A549 (cell line): ENCODE results near the gene SLC25A5. TPM values are rescaled to one million over a fixed set of nuclear protein-coding genes. Genes with fewer than 3 reads are reported as not detected.
"Not testable (repeated sequence)": the region's sequence is repeated elsewhere in the genome, so short reads cannot be mapped to it uniquely, and the experiment has no call there.

Experiments used
- ATAC-seq, 2 experiments: fragments of 200-7000 bp in 1 of 2; fragments of >200 bp in 1 of 2; cut with Nextera tagmentation in 1 of 2; cut with Tn5 transposase in 1 of 2; 3 replicates each; pipeline versions ENCODE4 v1.8.0 to v1.9.1; 2018 to 2020; ENCODE audit warnings: mild to moderate bottlenecking in 1 of 2, moderate library complexity in 1 of 2
- CTCF ChIA-PET: fragments of 300-600 bp; sonication (Branson Sonifier 250); formaldehyde crosslinking; extraction: SDS; loops from one replicate; lab custom pipeline; 2021; ENCODE audit warnings: antibody characterized with exemption, inconsistent platforms; lab: Yijun Ruan, JAX
- POLR2A ChIA-PET: fragments of 350-600 bp; formaldehyde crosslinking; extraction: SDS; loops from one replicate; lab custom pipeline; 2021; ENCODE audit warnings: antibody characterized with exemption, inconsistent platforms; lab: Yijun Ruan, JAX
- DNase-seq, 2 experiments: peaks; one replicate each; pipeline versions ENCODE4 v3.0.0 to v3.0.0-alpha.2; 2011 to 2016; ENCODE audit warnings: low read depth in 1 of 2, low spot score in 1 of 2
- FAIRE-seq: peaks from 2 replicates; lab custom pipeline; 2011; peaks lifted over from hg19 to GRCh38; lab: Jason Lieb, UNC
- H3K27ac ChIP-seq, 2 experiments: fragments of >200 bp; sonication (Bioruptor Twin); formaldehyde crosslinking; 3 replicates each; pipeline ENCODE4 v1.5.1; 2016 to 2017
- H3K4me1 ChIP-seq: fragments of >200 bp; sonication (Bioruptor Twin); formaldehyde crosslinking; 3 replicates; pipeline ENCODE4 v1.6.1; 2016
- H3K4me2 ChIP-seq: fragments of >200 bp; sonication (Bioruptor Twin); formaldehyde crosslinking; 3 replicates; pipeline ENCODE4 v1.6.1; 2016
- H3K4me3 ChIP-seq: fragments of >200 bp; sonication (Bioruptor Twin); formaldehyde crosslinking; 3 replicates; pipeline ENCODE4 v1.5.1; 2016
- H3K9me3 ChIP-seq: fragments of >200 bp; sonication (Bioruptor Twin); formaldehyde crosslinking; 3 replicates; pipeline ENCODE4 v1.6.1; 2016
- CHD4 ChIP-seq: fragments of 200-600 bp; sonication (generic); IDR thresholded peaks from 2 replicates; pipeline ENCODE4 v1.6.1; 2016; ENCODE audit warnings: antibody characterized with exemption, mild to moderate bottlenecking, borderline replicate concordance
- CTCF ChIP-seq: fragments of >200 bp; sonication (Bioruptor Twin); formaldehyde crosslinking; IDR thresholded peaks from 3 replicates; pipeline ENCODE4 v1.5.1; 2016
- E2F6 ChIP-seq: IDR thresholded peaks from 2 replicates; pipeline ENCODE4 v1.6.1; 2012; ENCODE audit warnings: low read depth, borderline replicate concordance
- EHF ChIP-seq: fragments of 250-450 bp; sonication (Bioruptor Pico); IDR thresholded peaks from 2 replicates; pipeline ENCODE4 v1.5.0; 2020; ENCODE audit warnings: mild to moderate bottlenecking
- FOSB ChIP-seq: fragments of 250-450 bp; sonication (Bioruptor Pico); IDR thresholded peaks from 2 replicates; pipeline ENCODE4 v1.5.0; 2020; ENCODE audit warnings: mild to moderate bottlenecking, moderate library complexity
- FOXS1 ChIP-seq: fragments of 250-450 bp; sonication (Bioruptor Pico); IDR thresholded peaks from 2 replicates; pipeline ENCODE4 v1.5.0; 2020; ENCODE audit warnings: mild to moderate bottlenecking, moderate library complexity
- HES2 ChIP-seq: fragments of >200 bp; sonication (Bioruptor Twin); formaldehyde crosslinking; IDR thresholded peaks from 2 replicates; pipeline ENCODE4 v1.6.1; 2016
- HEYL ChIP-seq: fragments of 250-450 bp; sonication (Bioruptor Pico); IDR thresholded peaks from 2 replicates; pipeline ENCODE4 v1.8.0; 2021; ENCODE audit warnings: mild to moderate bottlenecking, moderate library complexity
- HMGXB4 ChIP-seq: fragments of 250-450 bp; sonication (Bioruptor Pico); IDR thresholded peaks from 2 replicates; pipeline ENCODE4 v1.5.0; 2021; ENCODE audit warnings: mild to moderate bottlenecking, moderate library complexity, borderline replicate concordance
- MAX ChIP-seq: IDR thresholded peaks from 2 replicates; pipeline ENCODE4 v1.6.1; 2012
- MAZ ChIP-seq: fragments of 150-350 bp; IDR thresholded peaks from 2 replicates; pipeline ENCODE4 v1.6.1; 2014; ENCODE audit warnings: antibody characterized with exemption, low read depth, low read length, borderline replicate concordance
- NPAS2 ChIP-seq: fragments of 250-450 bp; sonication (Bioruptor Pico); IDR thresholded peaks from 2 replicates; pipeline ENCODE4 v1.8.0; 2022; ENCODE audit warnings: mild to moderate bottlenecking, moderate library complexity, borderline replicate concordance
- PHF8 ChIP-seq: fragments of 200-600 bp; sonication (generic); IDR thresholded peaks from 2 replicates; pipeline ENCODE4 v1.6.1; 2016; ENCODE audit warnings: low read depth, mild to moderate bottlenecking, antibody characterized with exemption, moderate library complexity, borderline replicate concordance
- POLR2AphosphoS2 ChIP-seq: conservative IDR thresholded peaks from 2 replicates; pipeline ENCODE4 v1.6.1; 2012; ENCODE audit warnings: low read length, improper control_type of control experiment, inconsistent platforms
- REST ChIP-seq: fragments of 200-600 bp; sonication (generic); IDR thresholded peaks from 2 replicates; pipeline ENCODE4 v1.6.1; 2016; ENCODE audit warnings: antibody characterized with exemption, mild to moderate bottlenecking, moderate library complexity
- RFX5 ChIP-seq: fragments of 450-650 bp; IDR thresholded peaks from 2 replicates; pipeline ENCODE4 v1.7.1; 2014; ENCODE audit warnings: antibody characterized with exemption, mild to moderate bottlenecking, moderate library complexity
- RNF2 ChIP-seq: fragments of 200-600 bp; sonication (generic); IDR thresholded peaks from 2 replicates; pipeline ENCODE4 v1.6.1; 2016; ENCODE audit warnings: low read depth, mild to moderate bottlenecking, antibody characterized with exemption, moderate library complexity, borderline replicate concordance
- SREBF2 ChIP-seq: fragments of 450-650 bp; IDR thresholded peaks from 2 replicates; pipeline ENCODE4 v1.6.1; 2014; ENCODE audit warnings: mild to moderate bottlenecking, moderate library complexity
- ZC3H11A ChIP-seq: fragments of 450-650 bp; IDR thresholded peaks from 2 replicates; pipeline ENCODE4 v1.6.1; 2014; ENCODE audit warnings: antibody characterized with exemption, mild to moderate bottlenecking
- ZFP36 ChIP-seq: fragments of 450-650 bp; IDR thresholded peaks from 2 replicates; pipeline ENCODE4 v1.6.1; 2014; ENCODE audit warnings: borderline replicate concordance; ENCODE audit not compliant: partially characterized antibody
- ZNF302 ChIP-seq: fragments of 250-450 bp; sonication (Bioruptor Pico); IDR thresholded peaks from 2 replicates; pipeline ENCODE4 v1.9.0; 2021; ENCODE audit warnings: inconsistent platforms, mild to moderate bottlenecking, moderate library complexity
- WGBS: methylation state at CpG from one replicate; pipeline ENCODE4 v1.1.6; 2017; ENCODE audit errors: missing lambda C conversion rate; 5-methylcytosine and 5-hydroxymethylcytosine counted together
- polyA plus RNA-seq, 4 experiments: library from polyadenylated mRNA; depleted of rRNA in 3 of 4; stranded (reverse); fragments of >200 nt; fragmentation: RNase III in 1 of 4; extraction: RNeasy Plus Mini Kit Qiagen cat#74134 plus additional on column Dnase treatment in 1 of 4; gene quantifications; 2 replicates in 3 of 4; 3 replicates in 1 of 4; pipeline ENCODE4 v1.2.3, GENCODE V29; 2011 to 2017

Gene SLC25A5
- polyA plus RNA-seq, 2 of the 4 experiments (the other 2 are of a cell fraction), result 625 to 739 TPM

GRCh38 chrX:119427795-119428185, 40.5 kb upstream of the SLC25A5 start (continued):
- no peak for TF ChIP-seq CTCF

- Histone ChIP-seq H3K4me2 (no peak overlapping the region), H3K4me3 (no peak overlapping the region), H3K27ac (no peak overlapping the region), H3K4me1 (peaks cover 25% of the 10 kb centered on the region), H3K9me3 (no peaks in the 10 kb centered on the region)
- 55% methylated on average over 3 of the region's 4 CpGs for WGBS
- FAIRE-seq, result no peak
- POLR2A ChIA-PET, result no interaction called here
- no peak for TF ChIP-seq ZFP36
- no peak for TF ChIP-seq HES2
- no peak for TF ChIP-seq HMGXB4
- no peak for TF ChIP-seq FOSB
- TF ChIP-seq MAZ, result no peak
- TF ChIP-seq NPAS2 (CRISPR knock-in tag), result no peak
- no peak for TF ChIP-seq E2F6
- TF ChIP-seq EHF, result no peak
- no peak for TF ChIP-seq MAX
- no peak for TF ChIP-seq SREBF2
- TF ChIP-seq CHD4, result no peak
- CTCF ChIA-PET, result no interaction called here
- ATAC-seq, result no peak
- no peak for DNase-seq
Measured at GRCh38 chrX:119429471-119429870, 38.8 kb upstream of the SLC25A5 start.

- CTCF ChIA-PET, H3K9me3 ChIP-seq, H3K27ac ChIP-seq, FAIRE-seq, H3K4me1 ChIP-seq, ATAC-seq, POLR2A ChIA-PET, H3K4me2 ChIP-seq, H3K4me3 ChIP-seq, DNase-seq: not testable (repeated sequence)
- WGBS, result 98% methylated on average over 9 of the region's 17 CpGs
Measured at GRCh38 chrX:119441295-119441694, 26.9 kb upstream of the SLC25A5 start.

- ATAC-seq (no peak), DNase-seq (no peak), FAIRE-seq (no peak)
- Histone ChIP-seq H3K4me2 (no peak overlapping the region), H3K4me3 (no peak overlapping the region), H3K27ac (no peak overlapping the region), H3K9me3 (no peaks in the 10 kb centered on the region), H3K4me1 (no peaks in the 10 kb centered on the region)
- ChIA-PET POLR2A (no interaction called here), CTCF (no interaction called here)
- WGBS, result 47% methylated on average over 2 of the region's 2 CpGs
- TF ChIP-seq HEYL (CRISPR knock-in tag) (no peak), PHF8 (no peak), RNF2 (no peak), REST (no peak), POLR2AphosphoS2 (no peak), FOXS1 (CRISPR knock-in tag) (no peak), HES2 (no peak), RFX5 (no peak), ZNF302 (no peak), ZC3H11A (no peak)
Measured at GRCh38 chrX:119442286-119442685, 26.0 kb upstream of the SLC25A5 start.
